PC-3 (cell line): ENCODE results near the gene RAB7A.

ENCODE experiments used
- EZH2phosphoT487 ChIP-seq: fragments of 300-600 bp; sonication (generic); IDR thresholded peaks from 2 replicates; pipeline ENCODE4 v1.6.1; 2018; ENCODE audit warnings: mild to moderate bottlenecking, antibody characterized with exemption, low read length, borderline replicate concordance
- TF ChIP-seq, protein P1 (sequence below): fragments of 300-600 bp; sonication (generic); conservative IDR thresholded peaks from 2 replicates; pipeline ENCODE4 v1.5.1; 2017; ENCODE audit warnings: antibody characterized with exemption, low read depth, mild to moderate bottlenecking, low read length

DNA sequence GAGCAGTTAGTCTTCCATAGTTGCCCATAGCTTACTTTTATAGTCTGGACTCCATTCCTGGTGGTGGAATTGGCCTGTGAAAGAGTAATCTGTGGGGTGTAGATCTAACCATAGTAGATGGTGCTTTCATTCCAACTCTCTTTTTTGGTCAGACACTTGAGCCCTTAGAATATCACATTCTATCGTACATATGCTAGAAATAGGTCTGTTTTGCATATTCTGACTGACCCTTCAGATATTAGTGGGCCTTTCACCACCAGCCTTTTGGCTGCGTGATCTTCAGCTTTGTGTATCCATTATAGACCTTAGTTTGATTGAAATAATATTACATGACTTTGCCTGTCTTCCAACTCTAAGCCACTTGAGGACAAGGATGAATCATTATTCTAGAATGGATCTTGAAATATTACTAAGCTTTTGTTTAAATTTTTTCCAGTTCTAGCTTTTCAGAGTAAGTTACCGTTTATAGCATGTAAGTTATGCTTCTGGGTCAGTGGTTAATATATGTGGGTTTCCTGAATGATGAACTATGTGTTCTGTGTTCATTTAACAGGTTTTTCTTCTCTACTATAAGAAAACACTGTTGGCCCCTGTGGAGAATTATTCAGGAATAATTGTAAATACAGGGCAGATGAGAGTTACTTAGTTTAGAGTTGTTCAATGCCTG is 8.7 kb downstream of the RAB7A start:
- TF ChIP-seq EZH2phosphoT487: no peak
- TF ChIP-seq, protein P1, sequence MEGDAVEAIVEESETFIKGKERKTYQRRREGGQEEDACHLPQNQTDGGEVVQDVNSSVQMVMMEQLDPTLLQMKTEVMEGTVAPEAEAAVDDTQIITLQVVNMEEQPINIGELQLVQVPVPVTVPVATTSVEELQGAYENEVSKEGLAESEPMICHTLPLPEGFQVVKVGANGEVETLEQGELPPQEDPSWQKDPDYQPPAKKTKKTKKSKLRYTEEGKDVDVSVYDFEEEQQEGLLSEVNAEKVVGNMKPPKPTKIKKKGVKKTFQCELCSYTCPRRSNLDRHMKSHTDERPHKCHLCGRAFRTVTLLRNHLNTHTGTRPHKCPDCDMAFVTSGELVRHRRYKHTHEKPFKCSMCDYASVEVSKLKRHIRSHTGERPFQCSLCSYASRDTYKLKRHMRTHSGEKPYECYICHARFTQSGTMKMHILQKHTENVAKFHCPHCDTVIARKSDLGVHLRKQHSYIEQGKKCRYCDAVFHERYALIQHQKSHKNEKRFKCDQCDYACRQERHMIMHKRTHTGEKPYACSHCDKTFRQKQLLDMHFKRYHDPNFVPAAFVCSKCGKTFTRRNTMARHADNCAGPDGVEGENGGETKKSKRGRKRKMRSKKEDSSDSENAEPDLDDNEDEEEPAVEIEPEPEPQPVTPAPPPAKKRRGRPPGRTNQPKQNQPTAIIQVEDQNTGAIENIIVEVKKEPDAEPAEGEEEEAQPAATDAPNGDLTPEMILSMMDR: no peak
